ENCODE measurements around the gene SEL1L3. TPM values are rescaled to one million over a fixed set of nuclear protein-coding genes. Genes with fewer than 3 reads are reported as not detected.

SEL1L3 gene
- total RNA-seq, 2 experiments from 2014 or later, result 180 to 313 TPM

- Histone ChIP-seq H3K9me3 (ENCODE audit: low read length) (no peaks in the 10 kb centered on the region), H3K9me2 (ENCODE audit: insufficient read depth, low read length) (no peaks in the 10 kb centered on the region), H3K36me3 (ENCODE audit: insufficient read depth, low read length) (peaks cover 96% of the 10 kb centered on the region), H3K4me1 (ENCODE audit: insufficient read depth, low read length, poor library complexity, severe bottlenecking) (no peaks in the 10 kb centered on the region), H3K4me2 (ENCODE audit: low read length) (no peak overlapping the region), H3K27ac (ENCODE audit: low read depth, low read length, poor library complexity, severe bottlenecking) (no peak overlapping the region), H3K79me2 (ENCODE audit: insufficient read depth, low read depth, low read length) (no peaks in the 10 kb centered on the region), H2AFZ (ENCODE audit: low read length) (no peak overlapping the region), H3K4me3 (ENCODE audit: low read depth, low read length, poor library complexity, severe bottlenecking) (no peak overlapping the region), H4K20me1 (ENCODE audit: insufficient read depth, low read length) (no peaks in the 10 kb centered on the region)
- intact Hi-C loops (cut with micrococcal nuclease; ENCODE audit: unreplicated experiment), result no loop called here
- ChIA-PET POLR2A (interaction anchor here (0.9 kb wide), 1 partner anchor 12 kb away, joined by 5 read pairs; no protein-coding TSS in a partner anchor), CTCF (ENCODE audit: unreplicated experiment) (no interaction called here)
- TF ChIP-seq EZH2phosphoT487 (IDR thresholded peaks at IDR 0.05; ENCODE audit: borderline replicate concordance, low read depth, low read length) (no peak), CTCF (conservative IDR thresholded peaks at IDR 0.05; ENCODE audit: low read length) (no peak)
- BruUV-seq (replicated peaks), result TSS peak; percentile 6
- no peak for DNase-seq (ENCODE audit: low spot score)
These were observed 49.2 kb downstream of the SEL1L3 start for GRCh38 chr4:25813448-25814106.

GRCh38 chr4:25811841-25812240 lies 50.9 kb downstream of the SEL1L3 start:
- H3K79me2 ChIP-seq (ENCODE audit: insufficient read depth, low read depth, low read length), result no peaks in the 10 kb centered on the region
- ChIA-PET POLR2A (interaction anchor here (0.6 to 0.7 kb wide), 2 partner anchors 387 to 553 kb away, joined by 5 to 6 read pairs; no protein-coding TSS in a partner anchor), CTCF (ENCODE audit: unreplicated experiment) (no interaction called here)
- intact Hi-C loops (cut with micrococcal nuclease; ENCODE audit: unreplicated experiment), result no loop called here
- H3K36me3 ChIP-seq (ENCODE audit: insufficient read depth, low read length), result peaks cover 96% of the 10 kb centered on the region
- H3K27ac ChIP-seq (ENCODE audit: low read depth, low read length, poor library complexity, severe bottlenecking), result no peak overlapping the region
- H2AFZ ChIP-seq (ENCODE audit: low read length), result no peak overlapping the region
- TF ChIP-seq EZH2phosphoT487 (IDR thresholded peaks at IDR 0.05; ENCODE audit: borderline replicate concordance, low read depth, low read length) (no peak), CTCF (conservative IDR thresholded peaks at IDR 0.05; ENCODE audit: low read length) (no peak)
- no peaks in the 10 kb centered on the region for H4K20me1 ChIP-seq (ENCODE audit: insufficient read depth, low read length)
- no peak overlapping the region for H3K4me2 ChIP-seq (ENCODE audit: low read length)
- DNase-seq (ENCODE audit: low spot score), result no peak
- BruUV-seq (replicated peaks), result no TSS peak
- no peaks in the 10 kb centered on the region for H3K4me1 ChIP-seq (ENCODE audit: insufficient read depth, low read length, poor library complexity, severe bottlenecking)
- H3K4me3 ChIP-seq (ENCODE audit: low read depth, low read length, poor library complexity, severe bottlenecking), result no peak overlapping the region
- H3K9me3 ChIP-seq (ENCODE audit: low read length), result no peaks in the 10 kb centered on the region
- H3K9me2 ChIP-seq (ENCODE audit: insufficient read depth, low read length), result no peaks in the 10 kb centered on the region

GRCh38 chr4:25811374-25811690 lies 51.5 kb downstream of the SEL1L3 start:
- H3K4me1 ChIP-seq (ENCODE audit: insufficient read depth, low read length, poor library complexity, severe bottlenecking), result no peaks in the 10 kb centered on the region
- no peaks in the 10 kb centered on the region for H3K9me3 ChIP-seq (ENCODE audit: low read length)
- TF ChIP-seq CTCF (conservative IDR thresholded peaks at IDR 0.05; ENCODE audit: low read length) (no peak), EZH2phosphoT487 (IDR thresholded peaks at IDR 0.05; ENCODE audit: borderline replicate concordance, low read depth, low read length) (no peak)
- ChIA-PET POLR2A (interaction anchor here (0.7 kb wide), 1 partner anchor 386 kb away, joined by 6 read pairs; no protein-coding TSS in a partner anchor), CTCF (ENCODE audit: unreplicated experiment) (no interaction called here)
- no peak for DNase-seq (ENCODE audit: low spot score)
- H4K20me1 ChIP-seq (ENCODE audit: insufficient read depth, low read length), result no peaks in the 10 kb centered on the region
- H3K27ac ChIP-seq (ENCODE audit: low read depth, low read length, poor library complexity, severe bottlenecking), result no peak overlapping the region
- no peak overlapping the region for H3K4me3 ChIP-seq (ENCODE audit: low read depth, low read length, poor library complexity, severe bottlenecking)
- H3K36me3 ChIP-seq (ENCODE audit: insufficient read depth, low read length), result peaks cover 96% of the 10 kb centered on the region
- H3K4me2 ChIP-seq (ENCODE audit: low read length), result no peak overlapping the region
- H2AFZ ChIP-seq (ENCODE audit: low read length), result no peak overlapping the region
- no peaks in the 10 kb centered on the region for H3K79me2 ChIP-seq (ENCODE audit: insufficient read depth, low read depth, low read length)
- H3K9me2 ChIP-seq (ENCODE audit: insufficient read depth, low read length), result no peaks in the 10 kb centered on the region
- BruUV-seq (replicated peaks), result no TSS peak
- intact Hi-C loops (cut with micrococcal nuclease; ENCODE audit: unreplicated experiment), result no loop called here

Data from OCI-LY7 (cell line).